GM12875 (cell line): ENCODE data around the gene FBXL7.

Experiments used
- H3K4me3 ChIP-seq: one replicate; pipeline ENCODE4 v1.5.1; 2011; ENCODE audit warnings: low read depth, low read length, control low read depth
- CTCF ChIP-seq: IDR thresholded peaks from 2 replicates; pipeline ENCODE4 v1.5.1; 2011; ENCODE audit warnings: low read depth, mild to moderate bottlenecking, control low read depth, inconsistent platforms, low read length, moderate library complexity, borderline replicate concordance; ENCODE audit not compliant: insufficient read depth

FBXL7 gene

GRCh38 chr5:15746833-15747232, 246.9 kb downstream of the FBXL7 start:
- no peak overlapping the region for H3K4me3 ChIP-seq
- no peak for TF ChIP-seq CTCF

- no peak overlapping the region for H3K4me3 ChIP-seq
- no peak for TF ChIP-seq CTCF
These were observed 248.3 kb downstream of the FBXL7 start for GRCh38 chr5:15748266-15748665.

- no peak overlapping the region for H3K4me3 ChIP-seq
- no peak for TF ChIP-seq CTCF
These were observed 252.8 kb downstream of the FBXL7 start for GRCh38 chr5:15752663-15753285.

- H3K4me3 ChIP-seq, result no peak overlapping the region
- no peak for TF ChIP-seq CTCF
These were observed 253.8 kb downstream of the FBXL7 start for GRCh38 chr5:15753752-15754151.

- H3K4me3 ChIP-seq, result no peak overlapping the region
- TF ChIP-seq CTCF, result no peak
These were observed 257.1 kb downstream of the FBXL7 start for GRCh38 chr5:15757103-15757502.

GRCh38 chr5:15757619-15758018, 257.6 kb downstream of the FBXL7 start:
- no peak for TF ChIP-seq CTCF
- H3K4me3 ChIP-seq, result no peak overlapping the region

GRCh38 chr5:15762668-15763067, 262.7 kb downstream of the FBXL7 start:
- TF ChIP-seq CTCF, result no peak
- no peak overlapping the region for H3K4me3 ChIP-seq
